ENCODE results near the gene IL19.

GRCh38 chr1:206872139-206872538, 101.6 kb downstream of the IL19 start:
- TF ChIP-seq CTCF (IDR thresholded peaks at IDR 0.05; ENCODE audit: poor library complexity): no peak
- no peak for TF ChIP-seq EZH2 (IDR thresholded peaks at IDR 0.05; ENCODE audit: borderline replicate concordance)
- no peak for TF ChIP-seq EZH2phosphoT487 (IDR thresholded peaks at IDR 0.05; ENCODE audit: low read depth, severe bottlenecking, unreplicated experiment)

Measured in hepatocyte (in vitro differentiated cells).